PC-9 (cell line): ENCODE measurements around the gene CEP112. TPM values are rescaled to one million over a fixed set of nuclear protein-coding genes. Genes with fewer than 3 reads are reported as not detected.

Source experiments
- BruUV-seq: library from RNA; stranded (reverse); fragments of 400-500 nt; replicated peaks from 2 replicates; lab custom pipeline; 2021; lab: Mats Ljungman, UMichigan
- CTCF ChIA-PET: fragments of 300-600 bp; sonication (Branson Sonifier 250); formaldehyde crosslinking; loops from one replicate; lab custom pipeline; 2022; ENCODE audit warnings: antibody characterized with exemption; lab: Charles Lee
- POLR2A ChIA-PET: fragments of 300-600 bp; sonication (Branson Sonifier 250); formaldehyde crosslinking; loops from one replicate; lab custom pipeline; 2022; ENCODE audit warnings: antibody characterized with exemption; ENCODE audit not compliant: unreplicated experiment; lab: Charles Lee
- DNase-seq, 2 experiments: peaks; one replicate each; pipeline versions ENCODE4 v3.0.0 to v3.0.0-alpha.2; 2015 to 2022; ENCODE audit warnings: mixed read lengths in 1 of 2
- H2AFZ ChIP-seq: fragments of 200-600 bp; sonication (generic); 2 replicates; pipeline ENCODE4 v1.8.1; 2017; ENCODE audit warnings: antibody characterized with exemption
- H3F3A ChIP-seq: fragments of 200-600 bp; sonication (generic); 2 replicates; pipeline ENCODE4 v1.8.1; 2017; ENCODE audit warnings: antibody characterized with exemption, mild to moderate bottlenecking, low read depth; ENCODE audit not compliant: insufficient read depth
- H3K27ac ChIP-seq: fragments of 200-600 bp; sonication (generic); 2 replicates; pipeline ENCODE4 v1.6.1; 2016; ENCODE audit warnings: mixed run types
- H3K27me3 ChIP-seq: fragments of 200-600 bp; sonication (generic); 2 replicates; pipeline ENCODE4 v1.6.1; 2016; ENCODE audit warnings: low read depth, mixed run types; ENCODE audit not compliant: insufficient read depth
- H3K36me3 ChIP-seq: fragments of 200-600 bp; sonication (generic); 2 replicates; pipeline ENCODE4 v1.6.1; 2016; ENCODE audit warnings: low read depth, mixed run types
- H3K4me1 ChIP-seq: fragments of 200-600 bp; sonication (generic); replicated peaks from 2 replicates; pipeline ENCODE4 v1.6.1; 2016; ENCODE audit warnings: mixed run types; ENCODE audit not compliant: insufficient read depth
- H3K4me2 ChIP-seq: fragments of 200-600 bp; sonication (generic); 2 replicates; pipeline ENCODE4 v1.6.1; 2017; ENCODE audit warnings: mixed run types
- H3K4me3 ChIP-seq: fragments of 200-600 bp; sonication (generic); 2 replicates; pipeline ENCODE4 v1.6.1; 2016; ENCODE audit warnings: mixed run types
- H3K79me2 ChIP-seq: fragments of 200-600 bp; sonication (generic); 2 replicates; pipeline ENCODE4 v1.6.1; 2017; ENCODE audit warnings: low read depth, mixed run types
- H3K9me2 ChIP-seq: fragments of 200-600 bp; sonication (generic); 2 replicates; pipeline ENCODE4 v1.8.1; 2017; ENCODE audit warnings: mild to moderate bottlenecking; ENCODE audit not compliant: insufficient read depth
- H3K9me3 ChIP-seq: fragments of 200-600 bp; sonication (generic); 2 replicates; pipeline ENCODE4 v1.8.1; 2016; ENCODE audit warnings: low read depth; ENCODE audit not compliant: insufficient read depth
- H4K20me1 ChIP-seq: fragments of 200-600 bp; sonication (generic); 2 replicates; pipeline ENCODE4 v1.8.1; 2017; ENCODE audit not compliant: insufficient read depth
- EZH2 ChIP-seq: fragments of 200-600 bp; sonication (generic); IDR thresholded peaks from 2 replicates; pipeline ENCODE4 v1.8.0; 2017; ENCODE audit warnings: antibody characterized with exemption, low read depth
- intact Hi-C: fragments of 100-400 bp; cut with micrococcal nuclease; formaldehyde crosslinking; loops from one replicate; pipeline ENCODE4 v1.10.0; 2022; ENCODE audit not compliant: unreplicated experiment
- total RNA-seq: library from RNA; stranded (reverse); gene quantifications from 2 replicates; pipeline ENCODE4 v1.2.3, GENCODE V29; 2021
- TF ChIP-seq, protein P1 (sequence below): fragments of 200-600 bp; sonication (generic); conservative IDR thresholded peaks from 2 replicates; pipeline ENCODE4 v1.6.1; 2017; ENCODE audit warnings: mixed run types, antibody characterized with exemption, mild to moderate bottlenecking, moderate library complexity

Gene CEP112
- total RNA-seq, 1 experiment from 2014 or later, result 4.3 TPM

DNA sequence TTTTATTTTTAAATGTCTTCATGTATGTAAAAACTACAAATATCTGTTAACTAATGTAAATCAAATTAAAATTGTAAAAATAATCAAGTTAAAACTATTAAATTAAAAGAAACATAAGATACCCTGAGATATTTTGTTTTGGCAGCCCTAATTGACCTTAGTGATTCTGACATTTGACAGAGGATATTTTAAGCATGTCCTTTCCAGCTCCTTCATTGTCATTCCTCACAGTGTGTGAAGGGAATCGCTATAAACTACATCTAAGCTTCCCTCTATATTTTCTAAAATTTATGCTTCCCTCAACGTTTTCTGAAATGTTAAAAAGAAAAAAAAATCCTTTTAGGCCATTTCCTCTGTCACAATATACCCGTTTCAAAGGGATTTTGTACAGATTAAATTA lies 20.2 kb downstream of the CEP112 start:
- Histone ChIP-seq H3K36me3 (no peaks in the 10 kb centered on the region), H3K27me3 (no peaks in the 10 kb centered on the region), H3K27ac (no peak overlapping the region), H3K4me3 (no peak overlapping the region), H3K9me3 (no peaks in the 10 kb centered on the region), H3K4me1 (no peaks in the 10 kb centered on the region), H3F3A (no peaks in the 10 kb centered on the region), H3K79me2 (no peaks in the 10 kb centered on the region), H2AFZ (no peak overlapping the region), H3K4me2 (no peak overlapping the region), H4K20me1 (no peaks in the 10 kb centered on the region), H3K9me2 (no peaks in the 10 kb centered on the region)
- POLR2A ChIA-PET, result interaction anchor here (0.6 kb wide), 1 partner anchor 102 kb away, joined by 3 read pairs; no protein-coding TSS in a partner anchor
- CTCF ChIA-PET, result interaction anchor here (0.8 kb wide), 1 partner anchor 282 kb away, joined by 3 read pairs; no protein-coding TSS in a partner anchor
- no peak for DNase-seq
- intact Hi-C loops, result no loop called here
- no peak for TF ChIP-seq EZH2
- TF ChIP-seq, protein P1, sequence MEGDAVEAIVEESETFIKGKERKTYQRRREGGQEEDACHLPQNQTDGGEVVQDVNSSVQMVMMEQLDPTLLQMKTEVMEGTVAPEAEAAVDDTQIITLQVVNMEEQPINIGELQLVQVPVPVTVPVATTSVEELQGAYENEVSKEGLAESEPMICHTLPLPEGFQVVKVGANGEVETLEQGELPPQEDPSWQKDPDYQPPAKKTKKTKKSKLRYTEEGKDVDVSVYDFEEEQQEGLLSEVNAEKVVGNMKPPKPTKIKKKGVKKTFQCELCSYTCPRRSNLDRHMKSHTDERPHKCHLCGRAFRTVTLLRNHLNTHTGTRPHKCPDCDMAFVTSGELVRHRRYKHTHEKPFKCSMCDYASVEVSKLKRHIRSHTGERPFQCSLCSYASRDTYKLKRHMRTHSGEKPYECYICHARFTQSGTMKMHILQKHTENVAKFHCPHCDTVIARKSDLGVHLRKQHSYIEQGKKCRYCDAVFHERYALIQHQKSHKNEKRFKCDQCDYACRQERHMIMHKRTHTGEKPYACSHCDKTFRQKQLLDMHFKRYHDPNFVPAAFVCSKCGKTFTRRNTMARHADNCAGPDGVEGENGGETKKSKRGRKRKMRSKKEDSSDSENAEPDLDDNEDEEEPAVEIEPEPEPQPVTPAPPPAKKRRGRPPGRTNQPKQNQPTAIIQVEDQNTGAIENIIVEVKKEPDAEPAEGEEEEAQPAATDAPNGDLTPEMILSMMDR, result no peak
- no TSS peak for BruUV-seq

- H3F3A ChIP-seq, result no peaks in the 10 kb centered on the region
- H3K79me2 ChIP-seq, result no peaks in the 10 kb centered on the region
- intact Hi-C loops, result no loop called here
- H3K4me3 ChIP-seq, result no peak overlapping the region
- H3K4me2 ChIP-seq, result no peak overlapping the region
- POLR2A ChIA-PET, result no interaction called here
- H3K9me3 ChIP-seq, result no peaks in the 10 kb centered on the region
- CTCF ChIA-PET, result interaction anchor here (0.8 kb wide), 1 partner anchor 282 kb away, joined by 3 read pairs; no protein-coding TSS in a partner anchor
- no peaks in the 10 kb centered on the region for H3K4me1 ChIP-seq
- TF ChIP-seq EZH2, result no peak
- TF ChIP-seq, protein P1, result no peak
- H3K27ac ChIP-seq, result no peak overlapping the region
- H3K27me3 ChIP-seq, result no peaks in the 10 kb centered on the region
- no peaks in the 10 kb centered on the region for H3K36me3 ChIP-seq
- no peaks in the 10 kb centered on the region for H3K9me2 ChIP-seq
- no peak overlapping the region for H2AFZ ChIP-seq
- H4K20me1 ChIP-seq, result no peaks in the 10 kb centered on the region
- BruUV-seq, result no TSS peak
- DNase-seq, result no peak
Measured at GRCh38 chr17:66171172-66171571, 20.8 kb downstream of the CEP112 start.

DNA sequence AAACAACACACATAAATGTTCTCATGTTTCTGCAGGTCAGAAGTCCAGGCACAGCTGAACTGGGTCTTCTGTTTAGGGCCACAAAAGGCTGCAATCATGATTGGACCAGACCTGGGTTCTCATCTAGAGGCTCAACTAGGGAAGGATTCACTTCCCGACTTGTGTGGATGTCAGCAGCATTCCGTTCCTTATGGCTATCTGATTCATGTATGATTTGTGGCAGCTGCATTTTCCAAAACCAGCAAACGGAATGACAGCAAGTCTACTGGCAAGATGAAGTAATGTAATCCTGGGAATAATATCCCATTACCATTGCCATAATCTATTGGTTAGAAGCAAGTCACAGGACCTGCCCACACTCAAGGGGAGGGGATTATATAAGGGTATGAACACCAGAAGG lies 22.1 kb downstream of the CEP112 start:
- Histone ChIP-seq H3K9me3 (no peaks in the 10 kb centered on the region), H4K20me1 (no peaks in the 10 kb centered on the region), H3K4me2 (no peak overlapping the region), H3K27ac (no peak overlapping the region), H3K4me1 (no peaks in the 10 kb centered on the region), H3K27me3 (no peaks in the 10 kb centered on the region), H3K4me3 (no peak overlapping the region), H3K9me2 (no peaks in the 10 kb centered on the region), H3K36me3 (no peaks in the 10 kb centered on the region), H2AFZ (no peak overlapping the region), H3F3A (no peaks in the 10 kb centered on the region), H3K79me2 (no peaks in the 10 kb centered on the region)
- no TSS peak for BruUV-seq
- no peak for TF ChIP-seq EZH2
- TF ChIP-seq, protein P1, result no peak
- POLR2A ChIA-PET, result no interaction called here
- CTCF ChIA-PET, result interaction anchor here (0.6 kb wide), 1 partner anchor 664 kb away, joined by 3 read pairs; no protein-coding TSS in a partner anchor
- intact Hi-C loops, result loop anchor here (5.0 kb wide), 1 partner anchor 893 kb away; no protein-coding TSS in a partner anchor
- no peak for DNase-seq
